ENCODE data around the gene CDR2L. TPM values are rescaled to one million over a fixed set of nuclear protein-coding genes. Genes with fewer than 3 reads are reported as not detected.

The CDR2L gene
- total and polyA plus RNA-seq, 4 donors, result 0.70 to 1.5 (median 0.94) TPM

GRCh38 chr17:75033346-75034235 is 46.2 kb downstream of the CDR2L start:
- TF ChIP-seq FOXA2 (IDR thresholded peaks at IDR 0.05), result peak; percentile 30
- TF ChIP-seq FOXA1 (IDR thresholded peaks at IDR 0.05), result no peak
- TF ChIP-seq RAD21 (IDR thresholded peaks at IDR 0.05), result peak in 1 of 2 donors; percentile 8
- peak; percentile 27 for TF ChIP-seq YY1 (IDR thresholded peaks at IDR 0.05)
- peak; percentile 99 for TF ChIP-seq ATF3 (IDR thresholded peaks at IDR 0.05)
- TF ChIP-seq ZBTB33 (IDR thresholded peaks at IDR 0.05), result no peak
- no peak for TF ChIP-seq GABPA (IDR thresholded peaks at IDR 0.05 in 1 of 2, conservative IDR thresholded peaks at IDR 0.05 in 1 of 2)
- peak in 1 of 2 donors; percentile 28 for TF ChIP-seq HNF4A (conservative IDR thresholded peaks at IDR 0.05)
- TF ChIP-seq JUND (IDR thresholded peaks at IDR 0.05), result peak in 1 of 2 donors; percentile 4
- TF ChIP-seq REST (IDR thresholded peaks at IDR 0.05), result no peak
- peak; percentile 97 for TF ChIP-seq MAX (IDR thresholded peaks at IDR 0.05)
- TF ChIP-seq EGR1 (IDR thresholded peaks at IDR 0.05; ENCODE audit: low read depth in 2 of 2), result no peak
- no peak for TF ChIP-seq TAF1 (conservative IDR thresholded peaks at IDR 0.05)
- peak in 1 of 2 donors; percentile 44 for TF ChIP-seq RXRA (IDR thresholded peaks at IDR 0.05)
- H3K4me1 ChIP-seq (ENCODE audit: control insufficient read depth in 4 of 4, insufficient read depth in 4 of 4, low read length in 3 of 4), result peaks cover 5 to 24% (median 15%) of the 10 kb centered on the region in 4 donors
- H3K36me3 ChIP-seq (ENCODE audit: control insufficient read depth in 4 of 4, insufficient read depth in 3 of 4, low read depth in 1 of 4, low read length in 3 of 4), result peaks cover 0 to 4% (median 3%) of the 10 kb centered on the region in 4 donors
- no peaks in the 10 kb centered on the region for H3K27me3 ChIP-seq (ENCODE audit: control insufficient read depth in 4 of 4, insufficient read depth in 4 of 4, low read length in 3 of 4)
- H3K27ac ChIP-seq (ENCODE audit: low read depth in 1 of 2, low read length in 2 of 2), result peak overlapping the region in 1 of 2 donors; percentile 19
- DNase-seq (ENCODE audit: low spot score), result peak; percentile 95
- no peak overlapping the region for H3K9ac ChIP-seq (ENCODE audit: low read depth in 1 of 2, low read length in 2 of 2)
- H3K4me3 ChIP-seq (ENCODE audit: low read depth in 1 of 3, low read length in 3 of 3), result peak overlapping the region; percentile 0 to 50 (median 25)
- no peaks in the 10 kb centered on the region for H3K9me3 ChIP-seq (ENCODE audit: control insufficient read depth in 4 of 4, low read length in 3 of 4)
- WGBS, result 3% methylated on average over 36 of the region's 36 CpGs

GRCh38 chr17:75034236-75034908 is 46.9 kb downstream of the CDR2L start:
- Histone ChIP-seq H3K4me3 (ENCODE audit: low read depth in 1 of 3, low read length in 3 of 3) (peak overlapping the region; percentile 53 to 66 (median 63)), H3K9me3 (ENCODE audit: control insufficient read depth in 4 of 4, low read length in 3 of 4) (no peaks in the 10 kb centered on the region), H3K27me3 (ENCODE audit: control insufficient read depth in 4 of 4, insufficient read depth in 4 of 4, low read length in 3 of 4) (no peaks in the 10 kb centered on the region), H3K27ac (ENCODE audit: low read depth in 1 of 2, low read length in 2 of 2) (peak overlapping the region; percentile 52 to 80), H3K9ac (ENCODE audit: low read depth in 1 of 2, low read length in 2 of 2) (peak overlapping the region; percentile 35 to 40), H3K36me3 (ENCODE audit: control insufficient read depth in 4 of 4, insufficient read depth in 3 of 4, low read depth in 1 of 4, low read length in 3 of 4) (peaks cover 4 to 11% (median 10%) of the 10 kb centered on the region in 4 donors), H3K4me1 (ENCODE audit: control insufficient read depth in 4 of 4, insufficient read depth in 4 of 4, low read length in 3 of 4) (peaks cover 5 to 24% (median 15%) of the 10 kb centered on the region in 4 donors)
- peak; percentile 96 for DNase-seq (ENCODE audit: low spot score)
- 3% methylated on average over 43 of the region's 43 CpGs for WGBS
- peak; percentile 75 for TF ChIP-seq MAX (IDR thresholded peaks at IDR 0.05)
- peak in 1 of 2 donors; percentile 1 for TF ChIP-seq RXRA (IDR thresholded peaks at IDR 0.05)
- TF ChIP-seq TAF1 (conservative IDR thresholded peaks at IDR 0.05), result no peak
- peak; percentile 90 for TF ChIP-seq ATF3 (IDR thresholded peaks at IDR 0.05)
